ENCODE measurements around the gene CD63. TPM values are rescaled to one million over a fixed set of nuclear protein-coding genes. Genes with fewer than 3 reads are reported as not detected.

CD63 gene
- total RNA-seq, 1 donor from 2014 or later = 870 TPM

GRCh38 chr12:55676707-55677106 is 52.1 kb downstream of the CD63 start:
- DNase-seq (ENCODE audit: low spot score) (peak; percentile 4), ATAC-seq (peak; percentile 12)
- intact Hi-C loops (cut with DNase I) = loop anchor here (10.0 kb wide), 1 partner anchor 48 kb away; the partner anchor contains the start of genes CD63 and RDH5

GRCh38 chr12:55675666-55676065 is 53.1 kb downstream of the CD63 start:
- intact Hi-C loops (cut with DNase I) = loop anchor here (10.0 kb wide), 1 partner anchor 49 kb away; the partner anchor contains the start of genes CD63 and RDH5
- DNase-seq (ENCODE audit: low spot score) = peak; percentile 31
- no peak for ATAC-seq

Other genes with a start within 250 kb of the CD63 start
- gene OR6C68, start 236.6 kb downstream of the CD63 start, total RNA-seq = not detected
- not detected for gene OR6C4, start 179.4 kb downstream of the CD63 start, total RNA-seq
- gene OR2AP1, start 156.5 kb downstream of the CD63 start, total RNA-seq = not detected
- gene OR10P1, start 92.1 kb downstream of the CD63 start, total RNA-seq = not detected
- gene ITGA7, start 21.1 kb downstream of the CD63 start, total RNA-seq = 307 TPM
- 171 TPM for gene BLOC1S1, start 13.0 kb downstream of the CD63 start, total RNA-seq
- gene RDH5, start 8.6 kb downstream of the CD63 start, total RNA-seq = 23.3 TPM
- 10.0 TPM for gene GDF11, start 14.1 kb upstream of the CD63 start, total RNA-seq
- gene SARNP, start 88.7 kb upstream of the CD63 start, total RNA-seq = 54.0 TPM
- gene ORMDL2, start 89.0 kb upstream of the CD63 start, total RNA-seq = 25.2 TPM
- gene DNAJC14, start 100.6 kb upstream of the CD63 start, total RNA-seq = 23.4 TPM
- 9.1 TPM for gene MMP19, start 113.9 kb upstream of the CD63 start, total RNA-seq
- 21.8 TPM for gene PYM1, start 198.9 kb upstream of the CD63 start, total RNA-seq
- 31.8 TPM for gene DGKA, start 202.2 kb upstream of the CD63 start, total RNA-seq
- 0.49 TPM for gene PMEL, start 237.0 kb upstream of the CD63 start, total RNA-seq
- 14.4 TPM for gene CDK2, start 237.8 kb upstream of the CD63 start, total RNA-seq
- gene RAB5B, start 245.1 kb upstream of the CD63 start, total RNA-seq = 143 TPM